H1 (cell line): Measurements from ENCODE around the gene ZCCHC3. TPM values are rescaled to one million over a fixed set of nuclear protein-coding genes. Genes with fewer than 3 reads are reported as not detected.

Source experiments
- KDM5A ChIP-seq: fragments of 200-600 bp; IDR thresholded peaks from 2 replicates; pipeline ENCODE4 v1.7.1; 2012; ENCODE audit warnings: mild to moderate bottlenecking, low read length, inconsistent platforms, mixed read lengths
- polyA plus RNA-seq, 7 experiments: library from polyadenylated mRNA; depleted of rRNA in 3 of 7; stranded (reverse) in 5 of 7; unstranded in 2 of 7; fragments of >200 nt in 5 of 7; fragments of 200-250 nt in 2 of 7; gene quantifications; 1 replicate in 5 of 7; 2 replicates in 1 of 7; 4 replicates in 1 of 7; pipeline versions ENCODE4 v1.2.1 to v1.2.3, GENCODE V29; 2011 to 2013; ENCODE audit warnings: missing spikeins in 2 of 7, mixed read lengths in 2 of 7
- total RNA-seq: library from RNA; stranded (reverse); fragmentation: NEBNext Ultra II Directional; extraction: Animal tissue kit (Norgen Biotek cat#: 25700); gene quantifications from 2 replicates; pipeline ENCODE4 v1.2.1, GENCODE V29; 2021

ZCCHC3 gene
- total and polyA plus RNA-seq, 2 of the 8 experiments (the other 6 are each of a cell fraction or from before 2014, with no cell fraction given): 33.7 to 52.4 TPM

GRCh38 chr20:347317-347639 lies 49.9 kb downstream of the ZCCHC3 start (continued):
- 0 out of 2 replicates have a peak, but pooled peaks have one; percentile 18 for TF ChIP-seq KDM5A
- TF ChIP-seq, all 59 proteins: peak for 2
